ENCODE data around the gene HS3ST6. TPM values are rescaled to one million over a fixed set of nuclear protein-coding genes. Genes with fewer than 3 reads are reported as not detected.

Gene HS3ST6
- total RNA-seq, 1 experiment from 2014 or later = not detected

DNA sequence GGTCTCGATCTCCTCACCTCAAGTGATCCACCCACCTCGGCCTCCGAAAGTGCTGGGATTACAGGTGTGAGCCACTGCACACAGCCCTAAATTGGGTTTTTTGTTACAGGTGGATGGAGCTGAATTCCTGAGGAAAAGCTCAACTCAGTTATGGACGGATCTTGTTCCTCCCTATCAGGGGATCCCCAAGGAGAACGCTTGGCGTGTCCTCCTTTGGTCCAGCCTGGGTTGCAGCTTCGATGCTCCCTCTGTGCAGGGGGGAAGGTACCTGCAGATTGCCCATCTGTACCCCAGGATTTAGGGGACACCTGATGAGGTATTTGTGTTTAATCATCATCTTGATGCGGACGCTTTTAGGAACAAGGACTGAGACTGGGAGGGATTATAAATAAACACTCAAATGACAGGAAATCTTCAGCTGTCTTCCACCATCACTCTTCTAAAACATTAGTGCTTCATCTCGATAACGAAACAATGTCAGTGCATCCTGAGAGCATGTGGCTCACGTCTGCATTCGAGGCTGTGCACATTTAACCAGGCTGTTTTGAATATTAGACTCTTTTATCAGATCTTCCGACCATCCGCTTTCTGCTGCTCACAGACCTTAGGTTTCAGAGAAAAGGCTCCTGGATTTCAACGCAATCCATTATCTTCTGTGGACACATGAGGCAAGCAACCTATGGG, 28.0 kb downstream of the HS3ST6 start:
- BruUV-seq (replicated peaks) = no TSS peak
- Mint-ChIP-seq H3K27ac (ENCODE audit: unreplicated experiment) (no peak overlapping the region), H3K4me1 (ENCODE audit: low read depth, unreplicated experiment) (no peaks in the 10 kb centered on the region), H3K36me3 (ENCODE audit: insufficient read depth, unreplicated experiment) (no peaks in the 10 kb centered on the region), H3K4me3 (ENCODE audit: unreplicated experiment) (no peak overlapping the region), H3K9me3 (ENCODE audit: unreplicated experiment) (no peaks in the 10 kb centered on the region), H3K27me3 (ENCODE audit: insufficient read depth, unreplicated experiment) (peaks cover 10% of the 10 kb centered on the region)
- Histone ChIP-seq H3K4me1 (no peaks in the 10 kb centered on the region), H3K36me3 (ENCODE audit: control insufficient read depth, insufficient read depth, low read length) (no peaks in the 10 kb centered on the region), H3K27me3 (replicated peaks; ENCODE audit: control insufficient read depth, insufficient read depth, low read length) (no peaks in the 10 kb centered on the region), H3K9me3 (no peaks in the 10 kb centered on the region), H3K4me3 (ENCODE audit: low read depth, low read length) (no peak overlapping the region)
- ChIA-PET POLR2A (no interaction called here), CTCF (no interaction called here)
- TF ChIP-seq, protein P1, sequence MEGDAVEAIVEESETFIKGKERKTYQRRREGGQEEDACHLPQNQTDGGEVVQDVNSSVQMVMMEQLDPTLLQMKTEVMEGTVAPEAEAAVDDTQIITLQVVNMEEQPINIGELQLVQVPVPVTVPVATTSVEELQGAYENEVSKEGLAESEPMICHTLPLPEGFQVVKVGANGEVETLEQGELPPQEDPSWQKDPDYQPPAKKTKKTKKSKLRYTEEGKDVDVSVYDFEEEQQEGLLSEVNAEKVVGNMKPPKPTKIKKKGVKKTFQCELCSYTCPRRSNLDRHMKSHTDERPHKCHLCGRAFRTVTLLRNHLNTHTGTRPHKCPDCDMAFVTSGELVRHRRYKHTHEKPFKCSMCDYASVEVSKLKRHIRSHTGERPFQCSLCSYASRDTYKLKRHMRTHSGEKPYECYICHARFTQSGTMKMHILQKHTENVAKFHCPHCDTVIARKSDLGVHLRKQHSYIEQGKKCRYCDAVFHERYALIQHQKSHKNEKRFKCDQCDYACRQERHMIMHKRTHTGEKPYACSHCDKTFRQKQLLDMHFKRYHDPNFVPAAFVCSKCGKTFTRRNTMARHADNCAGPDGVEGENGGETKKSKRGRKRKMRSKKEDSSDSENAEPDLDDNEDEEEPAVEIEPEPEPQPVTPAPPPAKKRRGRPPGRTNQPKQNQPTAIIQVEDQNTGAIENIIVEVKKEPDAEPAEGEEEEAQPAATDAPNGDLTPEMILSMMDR (IDR thresholded peaks at IDR 0.05; ENCODE audit: insufficient read depth in 1 of 2, low read depth in 1 of 2, low read length in 1 of 2, severe bottlenecking in 1 of 2, unreplicated experiment in 1 of 2) = no peak
- no peak for DNase-seq
- intact Hi-C loops (cut with micrococcal nuclease; ENCODE audit: unreplicated experiment) = no loop called here

DNA sequence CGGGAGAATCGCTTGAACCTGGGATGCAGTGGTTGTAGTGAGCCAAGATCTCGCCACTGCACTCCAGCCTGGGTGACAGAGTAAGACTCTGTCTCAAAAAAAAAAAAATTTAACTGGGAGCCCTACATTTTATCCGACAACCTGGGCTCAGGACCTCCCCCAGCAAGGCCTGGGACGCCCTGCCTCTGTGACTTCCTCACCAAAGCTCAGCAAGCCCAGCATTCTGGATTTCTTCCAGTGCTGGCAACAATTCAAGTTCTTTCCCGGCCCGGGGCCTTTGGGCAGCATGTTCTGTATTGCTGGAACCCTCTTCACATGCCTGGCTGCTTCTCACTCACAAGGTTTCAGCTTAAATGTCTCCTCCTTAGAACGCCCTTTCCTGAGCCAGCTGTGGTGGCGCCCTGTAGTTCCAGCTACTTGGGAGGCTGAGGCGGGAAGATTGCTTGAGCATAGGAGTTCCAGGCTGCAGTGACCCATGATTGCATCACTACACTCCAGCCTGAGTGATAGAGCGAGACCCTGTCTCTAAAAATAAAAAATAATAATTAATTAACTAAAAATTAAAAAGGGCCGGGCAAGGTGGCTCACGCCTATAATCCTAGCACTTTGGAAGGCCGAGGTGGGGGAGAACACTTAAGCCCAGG, 30.4 kb downstream of the HS3ST6 start:
- BruUV-seq (replicated peaks) = no TSS peak
- no peaks in the 10 kb centered on the region for H3K27me3 ChIP-seq (replicated peaks; ENCODE audit: control insufficient read depth, insufficient read depth, low read length)
- ChIA-PET POLR2A (no interaction called here), CTCF (no interaction called here)
- H3K4me3 Mint-ChIP-seq (ENCODE audit: unreplicated experiment) = no peak overlapping the region
- no peak for DNase-seq
- peaks cover 11% of the 10 kb centered on the region for H3K27me3 Mint-ChIP-seq (ENCODE audit: insufficient read depth, unreplicated experiment)
- H3K4me1 ChIP-seq = no peaks in the 10 kb centered on the region
- H3K4me1 Mint-ChIP-seq (ENCODE audit: low read depth, unreplicated experiment) = no peaks in the 10 kb centered on the region
- H3K9me3 ChIP-seq = no peaks in the 10 kb centered on the region
- H3K27ac Mint-ChIP-seq (ENCODE audit: unreplicated experiment) = no peak overlapping the region
- TF ChIP-seq, protein P1 (IDR thresholded peaks at IDR 0.05; ENCODE audit: insufficient read depth in 1 of 2, low read depth in 1 of 2, low read length in 1 of 2, severe bottlenecking in 1 of 2, unreplicated experiment in 1 of 2) = no peak
- no peaks in the 10 kb centered on the region for H3K9me3 Mint-ChIP-seq (ENCODE audit: unreplicated experiment)
- H3K36me3 ChIP-seq (ENCODE audit: control insufficient read depth, insufficient read depth, low read length) = no peaks in the 10 kb centered on the region
- intact Hi-C loops (cut with micrococcal nuclease; ENCODE audit: unreplicated experiment) = no loop called here
- H3K36me3 Mint-ChIP-seq (ENCODE audit: insufficient read depth, unreplicated experiment) = no peaks in the 10 kb centered on the region
- H3K4me3 ChIP-seq (ENCODE audit: low read depth, low read length) = no peak overlapping the region

DNA sequence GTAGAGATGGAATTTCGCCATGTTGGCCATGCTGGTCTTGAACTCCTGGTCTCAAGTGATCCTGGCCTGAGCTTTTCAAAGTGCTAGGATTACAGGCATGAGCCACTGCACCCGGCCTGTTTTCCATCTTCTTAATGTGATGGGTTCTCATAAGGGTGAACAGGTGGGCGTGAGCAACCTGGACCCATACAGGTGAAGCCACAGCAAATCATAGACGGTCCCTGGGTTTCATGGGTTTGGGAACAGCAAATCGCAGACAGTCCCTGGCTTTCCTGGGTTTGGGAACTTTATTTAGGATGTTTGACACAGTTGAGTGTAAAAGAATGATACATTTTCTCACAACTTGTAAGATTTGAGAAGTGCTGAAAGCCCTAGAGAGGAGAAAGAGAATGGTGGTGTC, 33.3 kb downstream of the HS3ST6 start:
- no TSS peak for BruUV-seq (replicated peaks)
- no peaks in the 10 kb centered on the region for H3K36me3 ChIP-seq (ENCODE audit: control insufficient read depth, insufficient read depth, low read length)
- H3K4me3 Mint-ChIP-seq (ENCODE audit: unreplicated experiment) = no peak overlapping the region
- no peaks in the 10 kb centered on the region for H3K9me3 Mint-ChIP-seq (ENCODE audit: unreplicated experiment)
- TF ChIP-seq, protein P1 (IDR thresholded peaks at IDR 0.05; ENCODE audit: insufficient read depth in 1 of 2, low read depth in 1 of 2, low read length in 1 of 2, severe bottlenecking in 1 of 2, unreplicated experiment in 1 of 2) = no peak
- no peaks in the 10 kb centered on the region for H3K4me1 Mint-ChIP-seq (ENCODE audit: low read depth, unreplicated experiment)
- ChIA-PET POLR2A (no interaction called here), CTCF (interaction anchor here (0.6 kb wide), 1 partner anchor 207 kb away, joined by 3 read pairs; no protein-coding TSS in a partner anchor)
- intact Hi-C loops (cut with micrococcal nuclease; ENCODE audit: unreplicated experiment) = no loop called here
- no peak for DNase-seq
- no peaks in the 10 kb centered on the region for H3K4me1 ChIP-seq
- no peak overlapping the region for H3K4me3 ChIP-seq (ENCODE audit: low read depth, low read length)
- no peak overlapping the region for H3K27ac Mint-ChIP-seq (ENCODE audit: unreplicated experiment)
- H3K9me3 ChIP-seq = no peaks in the 10 kb centered on the region
- H3K27me3 ChIP-seq (replicated peaks; ENCODE audit: control insufficient read depth, insufficient read depth, low read length) = no peaks in the 10 kb centered on the region
- no peaks in the 10 kb centered on the region for H3K36me3 Mint-ChIP-seq (ENCODE audit: insufficient read depth, unreplicated experiment)
- H3K27me3 Mint-ChIP-seq (ENCODE audit: insufficient read depth, unreplicated experiment) = peaks cover 7% of the 10 kb centered on the region

Data from Caco-2 (cell line).